GM06990 (cell line): Measurements from ENCODE around the gene PDGFD.
"Not testable (repeated sequence)": the region's sequence is repeated elsewhere in the genome, so short reads cannot be mapped to it uniquely, and the experiment has no call there.

Experiments used
- DNase-seq: peaks from one replicate; pipeline ENCODE4 v3.0.0-alpha.2; 2011; ENCODE audit not compliant: insufficient read length; ENCODE audit errors: extremely low read depth
- H3K27me3 ChIP-seq: replicated peaks from 2 replicates; pipeline ENCODE4 v1.6.0; 2011; ENCODE audit warnings: low read length; ENCODE audit not compliant: control insufficient read depth, insufficient read depth
- H3K36me3 ChIP-seq: 2 replicates; pipeline ENCODE4 v1.5.1; 2011; ENCODE audit warnings: low read length; ENCODE audit not compliant: control insufficient read depth, insufficient read depth
- H3K4me3 ChIP-seq: replicated peaks from 2 replicates; pipeline ENCODE4 v1.5.1; 2011; ENCODE audit warnings: low read depth, mild to moderate bottlenecking, control low read depth, low read length
- TF ChIP-seq, protein P1 (sequence below): IDR thresholded peaks from 2 replicates; pipeline ENCODE4 v1.5.1; 2011; ENCODE audit warnings: low read length, control low read depth, mild to moderate bottlenecking, inconsistent platforms; ENCODE audit not compliant: insufficient read depth, poor library complexity, severe bottlenecking

Gene PDGFD

DNA sequence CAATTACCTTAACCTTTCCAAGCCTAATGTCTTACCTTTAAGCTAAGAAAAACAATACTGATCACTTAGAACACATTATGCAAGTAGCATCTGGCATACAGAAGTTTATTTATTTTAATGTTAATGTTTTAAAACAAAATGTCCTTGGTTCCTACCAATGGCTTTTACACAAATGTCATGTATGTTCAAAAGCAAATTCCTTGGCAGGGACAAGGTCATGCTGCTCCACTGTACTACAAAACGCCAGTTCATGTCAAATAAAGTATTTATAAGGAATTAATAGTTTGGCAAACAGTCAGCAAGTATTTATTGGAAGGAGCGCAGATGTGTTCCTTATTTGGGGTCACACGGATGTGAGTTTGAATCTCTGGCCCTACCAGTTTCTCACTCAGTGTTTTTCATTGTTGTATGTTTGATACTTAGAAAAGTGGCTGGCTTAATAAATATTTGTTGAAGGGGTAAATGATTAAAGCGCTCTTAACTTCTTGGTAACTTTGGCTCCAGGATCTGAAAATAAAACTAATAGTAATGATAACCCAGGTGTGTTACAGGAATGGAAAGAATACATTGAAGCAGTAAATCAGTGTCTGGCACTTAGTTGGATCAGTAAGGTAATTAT is 108.9 kb downstream of the PDGFD start:
- no peak for DNase-seq
- H3K4me3 ChIP-seq, result no peak overlapping the region
- TF ChIP-seq, protein P1, sequence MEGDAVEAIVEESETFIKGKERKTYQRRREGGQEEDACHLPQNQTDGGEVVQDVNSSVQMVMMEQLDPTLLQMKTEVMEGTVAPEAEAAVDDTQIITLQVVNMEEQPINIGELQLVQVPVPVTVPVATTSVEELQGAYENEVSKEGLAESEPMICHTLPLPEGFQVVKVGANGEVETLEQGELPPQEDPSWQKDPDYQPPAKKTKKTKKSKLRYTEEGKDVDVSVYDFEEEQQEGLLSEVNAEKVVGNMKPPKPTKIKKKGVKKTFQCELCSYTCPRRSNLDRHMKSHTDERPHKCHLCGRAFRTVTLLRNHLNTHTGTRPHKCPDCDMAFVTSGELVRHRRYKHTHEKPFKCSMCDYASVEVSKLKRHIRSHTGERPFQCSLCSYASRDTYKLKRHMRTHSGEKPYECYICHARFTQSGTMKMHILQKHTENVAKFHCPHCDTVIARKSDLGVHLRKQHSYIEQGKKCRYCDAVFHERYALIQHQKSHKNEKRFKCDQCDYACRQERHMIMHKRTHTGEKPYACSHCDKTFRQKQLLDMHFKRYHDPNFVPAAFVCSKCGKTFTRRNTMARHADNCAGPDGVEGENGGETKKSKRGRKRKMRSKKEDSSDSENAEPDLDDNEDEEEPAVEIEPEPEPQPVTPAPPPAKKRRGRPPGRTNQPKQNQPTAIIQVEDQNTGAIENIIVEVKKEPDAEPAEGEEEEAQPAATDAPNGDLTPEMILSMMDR, result no peak

GRCh38 chr11:104053743-104054478 is 110.0 kb downstream of the PDGFD start:
- Histone ChIP-seq H3K4me3 (no peak overlapping the region), H3K36me3 (no peaks in the 10 kb centered on the region), H3K27me3 (no peaks in the 10 kb centered on the region; the same call in 1 of the 2 replicates)
- no peak for DNase-seq
- TF ChIP-seq, protein P1, result no peak

More for the DNA sequence above, 108.9 kb downstream of the PDGFD start:
- no peaks in the 10 kb centered on the region for H3K36me3 ChIP-seq
- H3K27me3 ChIP-seq, result no peaks in the 10 kb centered on the region; the same call in 1 of the 2 replicates

DNA sequence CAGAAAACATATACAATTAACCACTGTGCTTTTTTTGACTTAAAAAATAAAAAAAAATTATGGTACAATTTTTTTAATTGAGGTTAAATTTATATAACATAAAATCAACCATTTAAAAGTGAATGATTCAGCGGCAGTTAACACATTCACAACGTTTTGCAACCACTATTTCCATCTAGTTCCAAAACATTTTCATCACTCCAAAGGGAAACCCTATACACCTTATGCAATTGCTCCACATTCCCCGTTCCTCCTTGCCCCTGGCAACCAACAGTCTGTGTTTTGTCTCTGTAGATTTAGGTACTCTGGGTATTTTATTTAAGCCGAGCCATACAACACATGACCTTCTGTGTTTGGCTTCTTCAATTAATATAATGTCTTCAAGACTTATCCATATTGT is 112.2 kb downstream of the PDGFD start:
- no peak overlapping the region for H3K4me3 ChIP-seq
- DNase-seq, result no peak
- no peaks in the 10 kb centered on the region for H3K36me3 ChIP-seq
- TF ChIP-seq, protein P1, result no peak
- H3K27me3 ChIP-seq, result no peaks in the 10 kb centered on the region; the same call in 1 of the 2 replicates

GRCh38 chr11:104049116-104049515 is 114.8 kb downstream of the PDGFD start:
- no peak for DNase-seq
- Histone ChIP-seq H3K36me3 (no peaks in the 10 kb centered on the region), H3K4me3 (no peak overlapping the region), H3K27me3 (no peaks in the 10 kb centered on the region)
- TF ChIP-seq, protein P1, result no peak

- H3K27me3 ChIP-seq, H3K4me3 ChIP-seq, H3K36me3 ChIP-seq, DNase-seq: not testable (repeated sequence)
Measured at GRCh38 chr11:104046858-104047257, 117.1 kb downstream of the PDGFD start.

DNA sequence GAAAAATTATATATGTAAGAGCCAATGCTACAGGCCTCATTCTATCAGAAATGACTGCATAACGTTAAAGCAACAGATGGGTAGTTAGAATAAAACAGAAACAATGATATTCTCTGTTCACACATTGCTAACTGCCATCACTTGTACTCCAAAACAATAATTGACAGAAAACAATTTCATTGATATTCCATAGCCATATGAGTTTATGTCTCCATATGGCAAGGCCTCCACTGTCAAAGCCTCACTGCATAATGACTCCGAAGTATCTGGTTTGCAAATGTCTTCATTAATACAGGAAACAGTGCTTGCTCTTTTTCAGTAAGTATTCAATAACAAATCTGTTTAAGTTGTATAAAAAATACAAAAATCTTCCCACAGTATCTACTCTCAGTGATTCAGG is 117.6 kb downstream of the PDGFD start:
- TF ChIP-seq, protein P1, result no peak
- H3K4me3 ChIP-seq, result no peak overlapping the region

More for the DNA sequence above, 117.6 kb downstream of the PDGFD start:
- DNase-seq, result no peak
- Histone ChIP-seq H3K36me3 (no peaks in the 10 kb centered on the region), H3K27me3 (no peaks in the 10 kb centered on the region)
